ENCODE results near the gene OPALIN.

Gene OPALIN, protein sequence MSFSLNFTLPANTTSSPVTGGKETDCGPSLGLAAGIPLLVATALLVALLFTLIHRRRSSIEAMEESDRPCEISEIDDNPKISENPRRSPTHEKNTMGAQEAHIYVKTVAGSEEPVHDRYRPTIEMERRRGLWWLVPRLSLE

GRCh38 chr10:96358851-96359540 lies at the start of gene OPALIN:
TSS of gene OPALIN (minus strand) at chr10:96359002. CDS start at chr10:96358896, 106 bp downstream.
- DNase-seq = no peak

DNA sequence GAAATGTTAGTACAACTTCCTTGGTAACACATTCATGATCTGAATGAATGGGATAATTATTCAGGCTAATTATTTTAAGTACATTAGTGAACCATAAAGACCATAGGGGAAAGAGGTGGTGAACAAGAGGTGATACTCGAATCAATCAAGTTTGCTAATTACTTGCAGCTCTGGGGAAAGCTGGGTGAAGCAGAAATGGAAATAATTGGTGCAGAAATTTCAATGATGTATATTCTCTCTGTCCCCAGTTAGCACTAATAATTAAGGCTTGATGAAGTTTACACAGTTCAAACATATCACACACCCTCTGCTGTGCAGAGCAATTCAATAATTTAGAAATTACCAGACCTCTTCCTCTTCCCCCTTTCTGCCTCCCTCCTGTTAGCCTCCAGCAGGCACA lies 49.4 kb upstream of the OPALIN start:
- DNase-seq = no peak

- DNase-seq = no peak
Measured at GRCh38 chr10:96407560-96408069, 48.8 kb upstream of the OPALIN start.

- DNase-seq = no peak
Measured at GRCh38 chr10:96406091-96406490, 47.3 kb upstream of the OPALIN start.

DNA sequence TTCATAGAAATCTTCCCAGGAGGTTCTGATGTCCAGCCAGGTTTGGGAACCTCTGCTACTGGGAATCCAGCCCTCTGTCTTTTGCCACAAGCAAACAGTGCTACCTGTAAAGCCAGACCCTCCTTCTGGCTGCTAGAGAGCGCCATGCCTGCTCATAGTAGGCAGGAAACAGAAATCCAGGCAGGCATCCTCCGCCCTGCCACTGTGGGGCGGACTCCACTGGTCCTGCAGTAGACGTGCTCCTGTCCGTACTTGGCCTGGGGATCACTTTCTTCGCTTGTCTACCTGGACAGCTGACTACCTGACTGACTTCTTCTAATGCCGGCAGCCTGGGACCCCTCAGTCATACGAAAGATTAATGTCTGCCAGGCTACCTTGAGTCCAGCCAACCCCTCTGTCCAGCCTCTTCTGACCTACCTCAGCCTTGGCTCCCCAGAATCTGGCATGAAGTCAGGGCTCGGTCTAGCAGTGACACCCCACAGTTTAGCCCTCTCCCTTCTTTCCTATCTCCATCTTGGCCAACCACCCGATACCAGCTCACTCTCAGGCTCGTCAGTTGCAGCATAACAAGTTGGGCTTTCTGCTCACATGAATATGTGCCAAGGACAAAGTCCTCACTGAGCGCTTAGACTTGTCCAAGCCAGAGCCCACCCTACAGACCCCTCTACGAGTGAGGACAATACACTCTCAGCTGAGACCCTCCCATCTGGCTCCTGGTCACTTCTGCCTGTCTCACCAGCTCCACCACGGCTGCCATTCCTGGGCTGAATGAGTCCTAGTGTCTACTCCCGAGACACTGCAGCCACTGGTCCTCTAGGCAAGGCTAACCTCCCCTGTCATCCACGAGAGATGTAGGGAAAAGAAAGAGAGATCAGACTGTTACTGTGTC lies 43.9 kb upstream of the OPALIN start:
- DNase-seq = no peak

GRCh38 chr10:96401036-96401435 lies 42.2 kb upstream of the OPALIN start:
- DNase-seq = no peak

GRCh38 chr10:96400465-96400864 lies 41.7 kb upstream of the OPALIN start:
- no peak for DNase-seq

GRCh38 chr10:96397902-96398301 lies 39.1 kb upstream of the OPALIN start:
- no peak for DNase-seq

DNA sequence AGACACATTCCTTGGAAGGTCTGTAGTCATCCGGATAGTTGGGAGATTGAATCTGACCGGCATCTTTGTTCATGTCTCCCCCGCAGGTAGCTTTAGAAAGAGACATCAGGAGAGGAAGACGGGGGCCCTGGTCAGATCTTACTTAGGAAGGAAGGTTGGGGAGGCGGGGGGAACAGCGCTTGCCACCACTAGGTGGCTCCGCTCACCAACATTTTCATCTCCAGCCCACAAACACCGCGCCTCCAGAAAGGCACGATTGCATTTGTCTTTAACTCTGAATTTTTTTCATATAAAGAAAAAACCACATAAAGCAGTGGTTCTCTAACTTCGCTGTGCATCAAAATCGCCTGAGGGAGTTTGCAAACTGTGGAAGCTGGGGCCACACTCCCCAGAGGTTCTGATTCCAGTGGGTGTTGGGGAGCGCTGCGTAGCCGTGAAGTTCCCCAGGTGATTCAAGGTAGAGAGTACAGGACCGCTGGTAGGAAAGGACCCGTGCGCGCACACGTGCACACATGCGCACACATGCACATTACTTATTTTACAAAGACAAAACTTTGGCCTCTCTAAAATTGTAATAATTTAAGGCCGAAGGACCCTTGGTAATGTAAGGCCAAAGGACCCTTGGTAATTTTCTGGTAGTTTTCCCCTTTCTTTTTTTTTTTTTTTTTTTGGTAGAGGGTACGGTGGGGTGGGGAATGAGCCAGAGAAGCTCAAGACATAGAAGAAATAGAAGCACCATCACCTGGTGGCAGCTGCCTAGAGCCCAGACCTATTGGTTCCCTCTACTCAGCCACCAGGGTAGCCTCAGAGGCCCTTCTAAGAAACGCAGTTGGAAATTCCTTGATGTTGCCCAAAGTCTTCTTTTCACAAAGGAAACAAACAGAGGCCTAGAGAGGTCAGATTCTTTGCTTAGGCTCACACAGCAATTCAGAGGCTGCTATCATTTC lies 37.4 kb upstream of the OPALIN start:
- peak; percentile 64 for DNase-seq

- DNase-seq = no peak
Measured at GRCh38 chr10:96390460-96390864, 31.7 kb upstream of the OPALIN start.

DNA sequence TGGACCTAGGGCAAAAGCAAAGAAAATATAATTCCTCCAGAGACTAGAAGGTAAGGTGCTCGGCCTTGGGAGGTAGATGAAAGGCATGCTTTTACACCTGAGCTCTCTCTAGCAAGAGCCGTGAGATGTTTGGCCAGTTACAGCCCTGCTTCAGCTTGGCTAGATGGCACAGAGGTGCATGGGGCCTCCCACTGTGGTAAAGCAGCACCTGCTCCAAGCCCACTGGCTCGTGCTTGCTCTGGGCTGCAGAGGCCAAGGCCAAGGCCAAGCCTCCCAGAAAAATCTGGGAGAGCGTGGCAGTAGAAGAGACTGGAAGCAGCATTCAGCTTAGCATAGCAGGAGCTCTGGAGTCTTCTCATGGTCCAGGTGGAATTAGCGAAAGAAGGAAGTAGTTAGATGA lies 31.0 kb upstream of the OPALIN start:
- no peak for DNase-seq

DNA sequence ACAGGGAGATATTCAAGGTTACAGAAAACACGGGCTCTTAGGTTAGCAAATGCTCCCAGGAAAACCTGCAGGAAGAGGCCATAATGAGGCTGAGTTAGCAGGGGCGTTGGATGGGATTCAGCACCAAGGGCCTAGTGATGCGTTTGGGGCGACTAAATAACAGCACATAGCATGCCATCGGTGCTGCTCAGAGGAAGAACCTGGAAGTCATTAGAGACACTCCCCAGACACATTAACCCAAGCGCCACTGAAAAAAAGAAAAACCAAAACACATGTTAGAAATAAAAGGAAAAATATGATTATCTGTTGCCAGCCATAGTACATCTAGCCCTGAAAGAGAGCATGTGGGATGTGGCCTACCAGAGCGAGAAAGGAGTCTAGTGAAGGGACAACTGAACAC lies 28.8 kb upstream of the OPALIN start:
- DNase-seq = no peak

- DNase-seq = no peak
Measured at GRCh38 chr10:96387161-96387560, 28.4 kb upstream of the OPALIN start.

GRCh38 chr10:96384506-96384905 lies 25.7 kb upstream of the OPALIN start:
- no peak for DNase-seq

GRCh38 chr10:96380821-96381220 lies 22.0 kb upstream of the OPALIN start:
- DNase-seq = no peak

- no peak for DNase-seq
Measured at GRCh38 chr10:96379758-96380157, 21.0 kb upstream of the OPALIN start.

DNA sequence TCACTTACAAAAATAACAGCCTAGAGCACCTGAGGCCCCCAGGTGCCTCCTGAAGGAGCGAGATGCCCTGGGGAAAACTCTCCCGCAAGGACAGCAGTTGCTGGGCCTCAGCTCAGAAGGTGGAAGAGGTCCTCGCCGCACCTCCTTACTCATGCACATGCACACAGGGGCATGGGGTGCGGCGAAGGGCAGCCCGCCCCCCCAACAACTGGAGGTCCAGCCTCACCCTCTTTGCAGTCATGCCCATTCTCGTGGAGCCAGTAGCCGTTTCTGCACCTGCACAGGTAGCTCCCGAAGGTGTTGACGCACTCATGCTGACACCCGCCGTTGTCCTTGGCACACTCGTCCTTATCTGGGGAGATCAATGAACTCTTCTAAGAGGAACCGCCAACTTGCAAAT lies 19.9 kb upstream of the OPALIN start:
- DNase-seq = no peak

- no peak for DNase-seq
Measured at GRCh38 chr10:96377816-96378294, 19.1 kb upstream of the OPALIN start.

- DNase-seq = no peak
Measured at GRCh38 chr10:96376483-96376882, 17.7 kb upstream of the OPALIN start.

- peak; percentile 82 for DNase-seq
Measured at GRCh38 chr10:96374985-96375830, 16.4 kb upstream of the OPALIN start.

GRCh38 chr10:96374639-96374984 lies 15.8 kb upstream of the OPALIN start:
- no peak for DNase-seq

GRCh38 chr10:96374004-96374403 lies 15.2 kb upstream of the OPALIN start:
- DNase-seq = no peak
